GM18505 (cell line): ENCODE measurements around the gene LPIN2.

Source experiments
- ATAC-seq: cut with Tn5 transposase; IDR thresholded peaks from one replicate; pipeline ENCODE4 v1.9.1; 2021; ENCODE audit not compliant: unreplicated experiment
- POLR2A ChIP-seq: IDR thresholded peaks from 4 replicates; pipeline ENCODE4 v1.6.1; 2011; ENCODE audit warnings: borderline replicate concordance; ENCODE audit not compliant: insufficient read depth, insufficient read length; ENCODE audit errors: extremely low read depth

Gene LPIN2

GRCh38 chr18:2979871-2980790 lies 32.8 kb downstream of the LPIN2 start:
- no peak for TF ChIP-seq POLR2A
- peak; percentile 31 for ATAC-seq

- TF ChIP-seq POLR2A, result no peak
- no peak for ATAC-seq
Measured at GRCh38 chr18:2979129-2979528, 33.8 kb downstream of the LPIN2 start.

GRCh38 chr18:2978661-2979106 lies 34.3 kb downstream of the LPIN2 start:
- no peak for TF ChIP-seq POLR2A
- ATAC-seq, result no peak

GRCh38 chr18:2978208-2978607 lies 34.7 kb downstream of the LPIN2 start:
- no peak for ATAC-seq
- TF ChIP-seq POLR2A, result no peak

GRCh38 chr18:2976218-2977132 lies 36.5 kb downstream of the LPIN2 start:
- TF ChIP-seq POLR2A, result no peak
- no peak for ATAC-seq

GRCh38 chr18:2974731-2975130 lies 38.2 kb downstream of the LPIN2 start:
- no peak for ATAC-seq
- no peak for TF ChIP-seq POLR2A

- peak; percentile 80 for ATAC-seq
- TF ChIP-seq POLR2A, result peak; percentile 69
Measured at GRCh38 chr18:2971741-2972552, 41.0 kb downstream of the LPIN2 start.

- ATAC-seq, result no peak
- no peak for TF ChIP-seq POLR2A
Measured at GRCh38 chr18:2970772-2971659, 41.9 kb downstream of the LPIN2 start.

GRCh38 chr18:2970344-2970743 lies 42.6 kb downstream of the LPIN2 start:
- ATAC-seq, result no peak
- TF ChIP-seq POLR2A, result no peak

- no peak for TF ChIP-seq POLR2A
- no peak for ATAC-seq
Measured at GRCh38 chr18:2969695-2970094, 43.2 kb downstream of the LPIN2 start.

- no peak for TF ChIP-seq POLR2A
- ATAC-seq, result no peak
Measured at GRCh38 chr18:2968606-2969005, 44.3 kb downstream of the LPIN2 start.

GRCh38 chr18:2967820-2968219 lies 45.1 kb downstream of the LPIN2 start:
- no peak for ATAC-seq
- no peak for TF ChIP-seq POLR2A
